Measurements from ENCODE around the gene ZNF576.
"Not testable (repeated sequence)": the region's sequence is repeated elsewhere in the genome, so short reads cannot be mapped to it uniquely, and the experiment has no call there.

ZNF576 gene, protein sequence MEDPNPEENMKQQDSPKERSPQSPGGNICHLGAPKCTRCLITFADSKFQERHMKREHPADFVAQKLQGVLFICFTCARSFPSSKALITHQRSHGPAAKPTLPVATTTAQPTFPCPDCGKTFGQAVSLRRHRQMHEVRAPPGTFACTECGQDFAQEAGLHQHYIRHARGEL

DNA sequence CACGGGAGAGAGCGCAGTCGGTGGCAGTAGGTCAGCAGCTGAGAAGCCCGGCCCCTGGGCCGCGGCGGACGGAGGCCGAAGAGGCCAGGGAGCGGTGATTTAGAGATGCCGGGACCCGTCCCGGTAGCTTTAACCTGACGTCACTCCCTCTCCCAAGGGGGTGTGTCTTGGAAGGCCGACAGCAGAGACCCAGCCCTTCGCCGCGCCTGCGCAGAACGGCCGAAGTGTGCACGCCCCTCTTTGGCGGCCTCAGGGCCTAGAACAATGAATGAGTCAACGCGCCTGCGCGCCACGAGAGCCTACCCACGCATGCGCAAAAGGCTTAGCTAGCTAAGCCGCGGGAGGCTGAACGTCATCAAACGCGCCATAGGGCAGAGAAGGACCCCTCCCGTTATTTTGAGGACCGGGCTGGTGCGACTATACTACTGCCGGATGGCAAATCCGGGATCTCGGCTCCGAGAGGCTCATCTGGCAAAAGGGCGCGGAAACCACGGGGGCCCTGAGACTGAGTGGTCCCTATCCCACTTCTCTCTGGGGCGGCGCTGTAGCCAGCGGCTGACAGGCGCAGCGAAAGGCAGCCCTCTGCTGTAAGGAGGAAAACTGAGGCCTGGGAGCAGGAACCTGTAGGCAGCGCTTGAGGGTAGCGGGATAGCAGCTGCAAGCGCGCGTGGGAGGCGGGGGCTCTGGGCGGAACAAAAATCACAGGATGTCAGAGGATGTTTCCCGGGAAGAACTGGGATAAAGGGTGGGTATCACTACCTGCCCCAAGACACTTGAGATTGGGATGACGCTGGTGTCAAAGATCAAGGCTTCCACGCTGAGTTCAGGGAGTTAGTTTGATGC, at the start of gene ZNF576, which contains the start of gene IRGQ:
Gene ZNF576 (plus strand): TSS at position 597 of the 843 bp plus-strand sequence. CDS start 514 bp downstream, outside the sequence.
Gene IRGQ (minus strand): TSS at position 136 of the 843 bp plus-strand sequence. CDS start 796 bp downstream, outside the sequence.
- DNase-seq (ENCODE audit: low spot score) = peak; percentile 100

GRCh38 chr19:43547926-43548325, 48.5 kb upstream of the ZNF576 start:
- not testable (repeated sequence) for DNase-seq (ENCODE audit: low spot score)

DNA sequence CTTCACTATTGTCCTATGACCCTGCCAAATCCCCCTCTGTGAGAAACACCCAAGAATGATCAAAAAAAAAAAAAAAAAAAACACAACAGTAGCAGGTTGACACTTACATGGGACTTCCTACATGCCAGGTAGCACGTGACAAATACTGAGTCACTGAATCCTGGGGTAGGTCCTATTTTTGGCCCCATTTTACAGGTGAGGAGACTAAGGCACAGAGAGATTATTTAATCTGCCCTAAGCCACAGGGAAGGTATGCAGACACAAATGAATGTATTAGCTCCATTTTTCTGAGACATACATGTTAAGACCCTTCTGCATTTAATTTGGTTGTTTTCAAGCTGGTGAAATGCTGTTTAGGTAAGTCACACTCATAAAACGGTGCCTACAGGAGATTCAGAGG, 47.7 kb upstream of the ZNF576 start:
- DNase-seq (ENCODE audit: low spot score) = no peak

DNA sequence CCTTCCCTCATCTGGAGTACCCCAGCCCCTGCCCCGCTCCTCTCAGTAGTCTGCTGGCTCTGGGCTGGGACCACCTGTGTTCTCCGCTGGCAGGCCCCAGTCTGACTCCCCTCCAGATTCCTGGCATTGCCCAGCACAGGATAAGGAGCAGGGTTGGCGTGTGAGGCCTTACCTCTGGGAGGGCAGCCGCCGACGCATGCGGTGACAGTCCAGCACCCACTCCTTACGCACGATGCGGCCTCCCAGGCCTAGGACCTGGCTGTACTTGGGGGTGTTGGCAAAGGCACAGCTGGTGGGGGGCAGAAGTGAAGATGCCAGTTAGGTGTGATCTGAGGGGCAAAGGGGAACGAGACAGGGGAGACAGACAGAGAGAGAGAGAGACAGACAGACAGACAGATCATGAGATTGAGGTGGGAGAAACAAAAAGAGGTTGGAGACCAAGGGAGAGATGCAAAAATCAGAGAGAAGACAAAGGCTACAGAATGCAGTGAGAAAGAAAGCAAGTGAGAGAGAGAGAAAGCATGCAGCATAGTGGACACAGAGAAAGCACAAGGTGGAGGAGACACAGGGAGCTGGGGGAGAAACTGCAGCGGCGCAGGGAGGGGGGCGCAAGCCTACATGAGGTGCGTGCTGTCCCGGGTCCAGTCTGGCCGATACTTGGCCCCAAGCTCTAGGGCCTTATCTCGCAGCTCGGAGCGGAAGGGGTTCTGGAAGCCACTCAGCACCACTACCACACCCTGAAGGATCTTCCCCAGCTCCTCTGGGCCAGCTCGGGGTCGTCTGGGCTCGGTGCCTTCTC, 44.8 kb upstream of the ZNF576 start:
- no peak for DNase-seq (ENCODE audit: low spot score)

- DNase-seq (ENCODE audit: low spot score) = no peak
Measured at GRCh38 chr19:43552198-43552450, 44.3 kb upstream of the ZNF576 start.

DNA sequence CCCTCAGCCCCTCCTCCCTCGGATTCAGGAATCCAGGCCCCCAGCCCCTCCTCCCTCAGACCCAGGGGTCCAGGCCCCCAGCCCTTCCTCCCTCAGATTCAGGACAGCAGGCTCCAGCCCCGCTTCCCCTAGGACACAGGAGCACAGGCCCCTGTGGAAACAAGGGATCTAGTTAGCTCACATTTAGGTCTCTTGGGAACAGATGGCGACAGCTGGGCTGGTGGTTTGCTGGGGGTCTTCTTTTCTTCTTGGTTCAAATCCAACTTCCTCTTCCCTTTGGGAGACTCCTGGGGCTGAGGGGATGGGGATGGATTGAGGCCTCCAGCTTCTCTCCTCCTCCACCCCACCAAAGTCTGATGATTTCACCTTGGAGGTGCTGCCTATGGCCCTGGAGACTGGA, 43.8 kb upstream of the ZNF576 start:
- DNase-seq (ENCODE audit: low spot score) = no peak

DNA sequence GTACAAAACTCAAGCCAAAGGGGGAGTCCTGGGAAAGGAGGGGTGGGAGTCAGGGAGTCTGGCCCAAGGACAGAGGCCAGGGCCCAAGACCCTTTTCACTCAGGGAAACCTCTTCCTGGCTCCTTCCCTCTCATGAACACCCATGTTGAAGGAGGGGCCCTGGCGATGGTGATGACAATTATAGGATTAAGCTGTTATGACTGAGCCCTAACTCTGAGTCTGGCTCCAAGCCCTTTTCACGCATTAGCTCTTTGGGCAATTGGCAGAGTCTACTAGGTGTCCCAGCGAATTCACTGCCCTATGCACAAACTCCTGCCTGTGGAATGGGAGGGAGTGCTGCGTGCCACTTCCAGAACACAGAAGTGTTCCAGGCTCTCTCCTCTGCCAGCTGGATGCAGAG, 42.7 kb upstream of the ZNF576 start:
- no peak for DNase-seq (ENCODE audit: low spot score)

DNA sequence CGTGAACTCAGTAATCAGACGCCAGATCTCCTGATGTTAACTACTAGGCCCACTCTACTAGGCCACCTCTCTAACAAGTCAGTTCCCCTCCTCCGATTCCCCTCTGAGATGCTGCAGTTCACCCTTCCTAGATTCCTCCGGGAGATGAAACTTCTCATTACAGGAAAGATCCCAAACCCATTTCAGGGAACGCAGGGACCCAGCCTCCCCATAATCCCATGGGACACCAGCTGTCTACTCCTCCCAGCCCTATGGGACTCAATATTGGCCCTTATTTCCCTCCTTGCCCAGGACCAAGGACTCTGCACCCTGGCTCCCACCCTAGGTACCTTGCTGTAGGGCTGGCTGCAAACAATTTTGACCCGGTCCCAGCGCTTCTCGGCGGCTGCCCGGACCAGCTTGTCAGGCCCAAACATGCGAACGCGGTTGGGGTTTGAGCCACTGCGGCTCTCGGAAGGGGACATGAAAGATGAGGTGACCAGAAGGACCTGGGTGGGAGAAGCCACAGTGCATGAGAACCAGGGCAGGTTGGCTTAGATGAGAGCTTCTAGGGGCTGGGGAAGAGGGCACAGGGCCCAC, 42.0 kb upstream of the ZNF576 start:
- DNase-seq (ENCODE audit: low spot score) = no peak

- DNase-seq (ENCODE audit: low spot score) = peak; percentile 63
Measured at GRCh38 chr19:43555185-43555770, 41.1 kb upstream of the ZNF576 start.

GRCh38 chr19:43560687-43561086, 35.7 kb upstream of the ZNF576 start:
- DNase-seq (ENCODE audit: low spot score) = peak; percentile 30

- no peak for DNase-seq (ENCODE audit: low spot score)
Measured at GRCh38 chr19:43561139-43561970, 35.0 kb upstream of the ZNF576 start.

GRCh38 chr19:43562226-43562697, 34.1 kb upstream of the ZNF576 start:
- no peak for DNase-seq (ENCODE audit: low spot score)

- DNase-seq (ENCODE audit: low spot score) = peak; percentile 82
Measured at GRCh38 chr19:43562698-43563241, 33.6 kb upstream of the ZNF576 start.

DNA sequence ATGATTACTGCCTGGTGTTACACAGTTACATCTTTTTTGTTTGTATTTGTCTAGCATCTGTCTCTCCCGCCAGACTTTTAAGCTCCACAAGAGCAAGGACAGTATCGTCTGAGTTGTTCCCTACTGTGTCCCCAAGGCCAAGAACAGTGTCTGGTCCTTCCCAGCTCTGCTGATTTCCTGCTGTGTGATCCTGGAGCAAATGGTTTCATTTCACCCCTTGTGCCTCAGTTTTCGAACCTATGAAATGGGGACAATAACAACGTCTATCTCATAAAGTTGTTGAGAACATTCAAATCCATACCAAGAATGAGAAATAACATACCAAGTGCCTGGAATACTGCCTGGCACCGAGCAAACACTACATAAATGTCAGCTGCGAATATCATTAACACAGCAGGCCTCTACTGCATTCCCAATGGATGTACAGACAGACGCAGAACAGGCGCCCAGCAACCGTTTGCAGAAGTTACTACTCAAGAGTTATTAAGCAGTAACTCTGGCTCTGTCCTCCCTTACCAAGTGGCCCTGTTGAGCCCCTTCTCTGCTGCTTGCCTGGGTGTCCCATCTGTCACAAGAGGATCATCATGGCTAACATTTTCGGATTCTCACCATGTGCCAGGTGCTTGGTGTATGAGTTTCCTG, 32.5 kb upstream of the ZNF576 start:
- no peak for DNase-seq (ENCODE audit: low spot score)

- DNase-seq (ENCODE audit: low spot score) = no peak
Measured at GRCh38 chr19:43564800-43565199, 31.6 kb upstream of the ZNF576 start.

DNA sequence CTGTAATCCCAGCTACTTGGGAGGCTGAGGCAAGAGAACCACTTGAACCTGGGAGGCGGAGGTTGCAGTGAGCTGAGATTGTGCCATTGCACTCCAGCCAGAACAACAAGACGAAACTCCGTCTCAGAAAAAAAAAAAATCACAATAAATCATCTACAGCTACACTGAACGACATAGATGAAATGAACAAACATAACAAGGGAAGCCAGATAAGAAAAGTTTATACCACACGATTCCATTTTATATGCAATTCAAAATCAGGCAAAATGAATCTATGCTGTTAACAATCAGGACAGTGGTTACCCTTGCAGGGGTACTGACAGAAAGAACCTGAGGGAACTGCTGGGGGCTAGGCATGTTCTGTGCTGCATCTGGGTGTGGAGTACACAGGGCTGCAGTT, 26.7 kb upstream of the ZNF576 start:
- no peak for DNase-seq (ENCODE audit: low spot score)

GRCh38 chr19:43570174-43570791, 26.1 kb upstream of the ZNF576 start:
- peak; percentile 66 for DNase-seq (ENCODE audit: low spot score)

DNA sequence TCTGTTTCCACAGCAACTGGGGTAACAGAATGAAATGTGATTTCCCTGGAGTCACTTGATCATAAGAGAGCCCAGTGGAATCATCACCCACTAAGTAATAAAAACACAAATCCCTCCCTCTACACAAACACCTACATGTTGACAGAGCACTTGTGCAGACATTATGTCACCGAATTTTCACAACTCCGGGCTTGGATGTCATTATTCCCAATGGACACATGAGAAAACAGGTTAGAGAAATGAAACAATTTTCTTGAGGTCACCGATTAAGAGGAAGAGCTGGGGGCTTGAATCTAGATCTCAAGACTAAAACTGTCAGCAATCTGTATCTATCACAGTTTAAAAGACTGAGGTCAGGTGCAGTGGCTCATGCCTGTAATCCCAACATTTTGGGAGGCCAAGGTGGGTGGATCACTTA, 24.2 kb upstream of the ZNF576 start:
- peak; percentile 10 for DNase-seq (ENCODE audit: low spot score)

DNA sequence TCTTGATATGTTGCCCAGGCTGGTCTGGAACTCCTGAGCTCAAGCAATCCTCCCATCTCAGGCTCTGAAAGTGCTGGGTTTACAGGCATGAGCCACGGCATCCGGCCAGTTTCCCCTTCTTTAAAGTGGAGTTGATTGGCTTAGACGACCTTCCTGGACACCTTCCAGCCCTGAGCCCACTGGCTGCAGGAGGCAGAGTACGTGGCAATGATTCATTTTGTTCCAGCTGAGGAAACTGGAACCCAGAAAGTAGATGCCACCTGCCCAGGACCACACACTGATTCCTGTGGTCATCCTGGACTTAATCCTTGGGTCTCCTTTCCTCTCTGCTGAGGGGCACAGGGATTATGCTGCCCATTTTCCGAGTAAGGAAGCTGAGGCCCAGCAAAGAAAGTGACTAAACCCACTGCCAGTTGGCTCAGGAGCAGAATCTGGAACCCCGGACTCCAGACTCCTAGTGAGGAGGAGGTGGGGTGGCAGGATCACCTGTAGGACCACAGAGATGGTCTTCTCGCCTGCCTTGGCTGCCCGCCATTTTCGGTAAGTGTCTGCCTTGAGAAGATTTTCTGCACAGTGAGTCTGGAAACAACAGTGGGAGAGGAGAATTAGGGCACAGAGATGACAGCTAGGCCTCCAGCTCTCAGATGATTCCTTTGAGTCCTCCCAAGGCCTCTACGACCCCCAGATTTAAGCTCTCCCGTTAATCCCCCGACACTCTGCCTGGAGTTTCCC, 21.8 kb upstream of the ZNF576 start:
- DNase-seq (ENCODE audit: low spot score) = peak; percentile 94
